A549 (cell line): Measurements from ENCODE around the gene EPS8L3.

Experiments used
- BCL3 ChIP-seq: fragments of >200 bp; sonication (Bioruptor Twin); formaldehyde crosslinking; IDR thresholded peaks from 3 replicates; pipeline ENCODE4 v1.6.1; 2016
- EHMT2 ChIP-seq: fragments of 200-600 bp; sonication (generic); IDR thresholded peaks from 2 replicates; pipeline ENCODE4 v1.6.1; 2016; ENCODE audit warnings: antibody characterized with exemption, low read depth, mild to moderate bottlenecking, moderate library complexity
- FOSL2 ChIP-seq, 2 experiments: fragments of 450-650 bp in 1 of 2; fragments of >200 bp in 1 of 2; sonication (Bioruptor Twin) in 1 of 2; formaldehyde crosslinking; IDR thresholded peaks; 2 replicates each; pipeline versions ENCODE4 v1.5.0 to v1.6.1; 2016 to 2020; ENCODE audit warnings: mild to moderate bottlenecking in 1 of 2, moderate library complexity in 1 of 2
- FOXS1 ChIP-seq: fragments of 250-450 bp; sonication (Bioruptor Pico); IDR thresholded peaks from 2 replicates; pipeline ENCODE4 v1.5.0; 2020; ENCODE audit warnings: mild to moderate bottlenecking, moderate library complexity
- HOXA7 ChIP-seq: fragments of 250-450 bp; sonication (Bioruptor Pico); IDR thresholded peaks from 2 replicates; pipeline ENCODE4 v1.5.0; 2020; ENCODE audit warnings: mild to moderate bottlenecking, moderate library complexity
- JUN ChIP-seq, 2 experiments: fragments of >200 bp; sonication (Bioruptor Twin); formaldehyde crosslinking; IDR thresholded peaks; 2 replicates in 1 of 2; 3 replicates in 1 of 2; pipeline ENCODE4 v1.6.1; 2016 to 2017
- JUNB ChIP-seq: fragments of >200 bp; sonication (Bioruptor Twin); formaldehyde crosslinking; IDR thresholded peaks from 2 replicates; pipeline ENCODE4 v1.6.1; 2016
- NPAS2 ChIP-seq: fragments of 250-450 bp; sonication (Bioruptor Pico); IDR thresholded peaks from 2 replicates; pipeline ENCODE4 v1.8.0; 2022; ENCODE audit warnings: mild to moderate bottlenecking, moderate library complexity, borderline replicate concordance
- POLR2A ChIP-seq: IDR thresholded peaks from 2 replicates; pipeline ENCODE4 v1.6.1; 2012; ENCODE audit warnings: mild to moderate bottlenecking, low read length
- RAD21 ChIP-seq, 2 experiments: fragments of >200 bp in 1 of 2; sonication (Bioruptor Twin) in 1 of 2; formaldehyde crosslinking in 1 of 2; IDR thresholded peaks in 1 of 2; conservative IDR thresholded peaks in 1 of 2; 2 replicates in 1 of 2; 3 replicates in 1 of 2; pipeline ENCODE4 v1.6.1; 2012 to 2018; ENCODE audit warnings: inconsistent platforms in 1 of 2
- TFCP2L1 ChIP-seq: fragments of 250-450 bp; sonication (Bioruptor Pico); IDR thresholded peaks from 2 replicates; pipeline ENCODE4 v1.5.0; 2021; ENCODE audit warnings: mild to moderate bottlenecking
- TF ChIP-seq, protein P1 (sequence below): fragments of >200 bp; sonication (Bioruptor Twin); formaldehyde crosslinking; IDR thresholded peaks from 3 replicates; pipeline ENCODE4 v1.5.1; 2016
- TF ChIP-seq, protein P2 (sequence below): IDR thresholded peaks from 2 replicates; pipeline ENCODE4 v1.6.1; 2012

DNA sequence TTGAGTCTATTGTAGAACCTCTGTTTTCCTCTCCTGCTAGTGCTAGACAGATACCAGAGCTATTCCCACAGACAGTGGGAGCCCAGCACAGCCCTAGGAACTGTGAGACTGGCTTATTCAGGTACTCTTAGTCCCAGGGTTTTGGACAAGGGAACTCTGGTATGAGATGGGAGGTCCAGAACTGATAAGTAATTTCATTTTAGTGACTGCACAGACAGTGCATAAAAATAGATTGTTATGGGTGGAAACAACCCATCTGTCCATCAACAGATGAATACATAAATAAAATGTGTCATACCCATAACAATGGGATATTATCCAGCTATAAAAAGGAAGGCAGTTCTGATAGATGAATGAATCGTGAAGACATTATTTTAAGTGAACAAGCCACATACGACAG is 9.0 kb downstream of the EPS8L3 start:
- TF ChIP-seq TFCP2L1 (CRISPR knock-in tag) (no peak), EHMT2 (no peak), BCL3 (no peak), POLR2A (no peak), FOSL2 (IDR thresholded peaks at IDR 0.05) (no peak), FOSL2 (CRISPR knock-in tag; IDR thresholded peaks at IDR 0.05) (no peak), JUN (IDR thresholded peaks at IDR 0.05) (no peak), FOXS1 (CRISPR knock-in tag) (no peak), JUNB (no peak), RAD21 (conservative IDR thresholded peaks at IDR 0.05 in 1 of 2, IDR thresholded peaks at IDR 0.05 in 1 of 2) (no peak), HOXA7 (no peak), NPAS2 (CRISPR knock-in tag) (no peak)
- TF ChIP-seq, protein P1, sequence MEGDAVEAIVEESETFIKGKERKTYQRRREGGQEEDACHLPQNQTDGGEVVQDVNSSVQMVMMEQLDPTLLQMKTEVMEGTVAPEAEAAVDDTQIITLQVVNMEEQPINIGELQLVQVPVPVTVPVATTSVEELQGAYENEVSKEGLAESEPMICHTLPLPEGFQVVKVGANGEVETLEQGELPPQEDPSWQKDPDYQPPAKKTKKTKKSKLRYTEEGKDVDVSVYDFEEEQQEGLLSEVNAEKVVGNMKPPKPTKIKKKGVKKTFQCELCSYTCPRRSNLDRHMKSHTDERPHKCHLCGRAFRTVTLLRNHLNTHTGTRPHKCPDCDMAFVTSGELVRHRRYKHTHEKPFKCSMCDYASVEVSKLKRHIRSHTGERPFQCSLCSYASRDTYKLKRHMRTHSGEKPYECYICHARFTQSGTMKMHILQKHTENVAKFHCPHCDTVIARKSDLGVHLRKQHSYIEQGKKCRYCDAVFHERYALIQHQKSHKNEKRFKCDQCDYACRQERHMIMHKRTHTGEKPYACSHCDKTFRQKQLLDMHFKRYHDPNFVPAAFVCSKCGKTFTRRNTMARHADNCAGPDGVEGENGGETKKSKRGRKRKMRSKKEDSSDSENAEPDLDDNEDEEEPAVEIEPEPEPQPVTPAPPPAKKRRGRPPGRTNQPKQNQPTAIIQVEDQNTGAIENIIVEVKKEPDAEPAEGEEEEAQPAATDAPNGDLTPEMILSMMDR, result no peak
- TF ChIP-seq, protein P2, sequence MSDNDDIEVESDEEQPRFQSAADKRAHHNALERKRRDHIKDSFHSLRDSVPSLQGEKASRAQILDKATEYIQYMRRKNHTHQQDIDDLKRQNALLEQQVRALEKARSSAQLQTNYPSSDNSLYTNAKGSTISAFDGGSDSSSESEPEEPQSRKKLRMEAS, result no peak
